WTC11 (cell line): ENCODE results near the gene GJD3. TPM values are rescaled to one million over a fixed set of nuclear protein-coding genes. Genes with fewer than 3 reads are reported as not detected.
"Not testable (repeated sequence)": the region's sequence is repeated elsewhere in the genome, so short reads cannot be mapped to it uniquely, and the experiment has no call there.

ENCODE experiments used
- ATAC-seq: fragments of 200-7000 bp; cut with Tn5 transposase; 2 replicates; pipeline ENCODE4 v1.10.0; 2021; ENCODE audit warnings: mild to moderate bottlenecking, moderate library complexity
- Bru-seq: library from RNA; stranded (reverse); fragments of 400-500 nt; gene quantifications from one replicate; lab custom pipeline; 2021; lab: Mats Ljungman, UMichigan
- CTCF ChIA-PET: fragments of 300-600 bp; sonication (Branson Sonifier 250); formaldehyde crosslinking; loops from one replicate; lab custom pipeline; 2021; ENCODE audit warnings: antibody characterized with exemption; lab: Charles Lee
- POLR2A ChIA-PET: fragments of 350-600 bp; sonication (Branson Sonifier 250); formaldehyde crosslinking; loops from one replicate; lab custom pipeline; 2021; ENCODE audit warnings: antibody characterized with exemption; lab: Charles Lee
- DNase-seq: peaks from one replicate; pipeline ENCODE4 v3.0.0; 2021; ENCODE audit warnings: low spot score
- H3K27ac Mint-ChIP-seq: 2 replicates; pipeline ENCODE4 v1.8.0; 2021; ENCODE audit warnings: mixed read lengths
- H3K27me3 Mint-ChIP-seq: 2 replicates; pipeline ENCODE4 v1.8.0; 2021; ENCODE audit warnings: low read depth, mild to moderate bottlenecking, moderate library complexity, mixed read lengths
- H3K36me3 Mint-ChIP-seq: 2 replicates; pipeline ENCODE4 v1.8.0; 2021; ENCODE audit warnings: mixed read lengths
- H3K4me1 Mint-ChIP-seq: 2 replicates; pipeline ENCODE4 v1.8.0; 2022; ENCODE audit warnings: mixed read lengths
- H3K4me3 Mint-ChIP-seq: 2 replicates; pipeline ENCODE4 v1.8.0; 2021; ENCODE audit warnings: mild to moderate bottlenecking, moderate library complexity, mixed read lengths
- H3K9me3 Mint-ChIP-seq: 2 replicates; pipeline ENCODE4 v1.8.0; 2021; ENCODE audit warnings: mixed read lengths
- AR ChIP-seq: fragments of 250-450 bp; sonication (Bioruptor Pico); IDR thresholded peaks from 2 replicates; pipeline ENCODE4 v1.9.0; 2021; ENCODE audit warnings: mild to moderate bottlenecking
- GABPB1 ChIP-seq: sonication (generic); formaldehyde crosslinking; IDR thresholded peaks from 2 replicates; pipeline ENCODE4 v1.8.1; 2023; ENCODE audit warnings: mild to moderate bottlenecking, missing genetic modification reagents
- HMGXB4 ChIP-seq: sonication (generic); formaldehyde crosslinking; IDR thresholded peaks from 2 replicates; pipeline ENCODE4 v1.8.1; 2023; ENCODE audit warnings: mild to moderate bottlenecking, moderate library complexity, missing genetic modification reagents
- MAX ChIP-seq: sonication (generic); formaldehyde crosslinking; IDR thresholded peaks from 2 replicates; pipeline ENCODE4 v1.8.0; 2022; ENCODE audit warnings: mild to moderate bottlenecking, missing genetic modification reagents
- NFE2L1 ChIP-seq: sonication (generic); formaldehyde crosslinking; IDR thresholded peaks from 2 replicates; pipeline ENCODE4 v1.8.1; 2023; ENCODE audit warnings: missing genetic modification reagents
- TCF7 ChIP-seq: sonication (generic); formaldehyde crosslinking; IDR thresholded peaks from 2 replicates; pipeline ENCODE4 v1.8.0; 2022; ENCODE audit warnings: mild to moderate bottlenecking, low read depth, missing genetic modification reagents, moderate library complexity
- TP53 ChIP-seq: sonication (generic); formaldehyde crosslinking; IDR thresholded peaks from 2 replicates; pipeline ENCODE4 v1.8.1; 2023; ENCODE audit warnings: mild to moderate bottlenecking, missing genetic modification reagents
- ZNF138 ChIP-seq: sonication (generic); formaldehyde crosslinking; conservative IDR thresholded peaks from 2 replicates; pipeline ENCODE4 v1.8.1; 2022; ENCODE audit warnings: mild to moderate bottlenecking, moderate library complexity, missing genetic modification reagents
- ZNF232 ChIP-seq: sonication (generic); formaldehyde crosslinking; IDR thresholded peaks from 2 replicates; pipeline ENCODE4 v1.8.0; 2022; ENCODE audit warnings: mild to moderate bottlenecking, missing genetic modification reagents
- ZNF263 ChIP-seq: sonication (generic); formaldehyde crosslinking; IDR thresholded peaks from 2 replicates; pipeline ENCODE4 v1.8.1; 2022; ENCODE audit warnings: low read depth, mild to moderate bottlenecking, moderate library complexity, missing genetic modification reagents
- ZNF396 ChIP-seq: fragments of 250-450 bp; sonication (Bioruptor Pico); IDR thresholded peaks from 2 replicates; pipeline ENCODE4 v1.8.0; 2021; ENCODE audit warnings: mild to moderate bottlenecking, moderate library complexity, borderline replicate concordance
- long read RNA-seq, 3 experiments: library from RNA in 1 of 3; library from capped mRNA in 1 of 3; library from polyadenylated mRNA in 1 of 3; unstranded in 2 of 3; stranded (forward) in 1 of 3; transcript quantifications; one replicate each; pipeline ENCODE4 v2.0.0, GENCODE V29; 2021
- total RNA-seq: library from RNA; stranded (reverse); gene quantifications from 3 replicates; pipeline ENCODE4 v1.2.3, GENCODE V29; 2021
- TF ChIP-seq, protein P1 (sequence below): sonication (generic); formaldehyde crosslinking; IDR thresholded peaks from 2 replicates; pipeline ENCODE4 v1.8.1; 2023; ENCODE audit warnings: mild to moderate bottlenecking, missing genetic modification reagents
- TF ChIP-seq, protein P2 (sequence below): sonication (generic); formaldehyde crosslinking; IDR thresholded peaks from 2 replicates; pipeline ENCODE4 v1.8.1; 2022; ENCODE audit warnings: mild to moderate bottlenecking, missing genetic modification reagents, moderate library complexity, borderline replicate concordance

Gene GJD3
- total RNA-seq: 1.4 to 2.3 TPM (median 2.0 TPM) in 3 replicates
- percentile 32 among the genes with signal in this experiment for Bru-seq, nascent RNA
- long read RNA-seq, experiment 1: 0 reads
- long read RNA-seq, experiment 2: 0 reads
- long read RNA-seq, experiment 3: 0 reads

- Mint-ChIP-seq H3K9me3 (no peaks in the 10 kb centered on the region), H3K27ac (no peak within 1 kb of the TSS), H3K4me3 (peak within 1 kb of the TSS; percentile 80), H3K4me1 (peaks cover 34% of the 10 kb centered on the region), H3K27me3 (peaks cover 40% of the 10 kb centered on the region), H3K36me3 (no peaks in the 10 kb centered on the region)
- TF ChIP-seq NFE2L1 (CRISPR knock-in tag): no peak
- TF ChIP-seq, protein P1, sequence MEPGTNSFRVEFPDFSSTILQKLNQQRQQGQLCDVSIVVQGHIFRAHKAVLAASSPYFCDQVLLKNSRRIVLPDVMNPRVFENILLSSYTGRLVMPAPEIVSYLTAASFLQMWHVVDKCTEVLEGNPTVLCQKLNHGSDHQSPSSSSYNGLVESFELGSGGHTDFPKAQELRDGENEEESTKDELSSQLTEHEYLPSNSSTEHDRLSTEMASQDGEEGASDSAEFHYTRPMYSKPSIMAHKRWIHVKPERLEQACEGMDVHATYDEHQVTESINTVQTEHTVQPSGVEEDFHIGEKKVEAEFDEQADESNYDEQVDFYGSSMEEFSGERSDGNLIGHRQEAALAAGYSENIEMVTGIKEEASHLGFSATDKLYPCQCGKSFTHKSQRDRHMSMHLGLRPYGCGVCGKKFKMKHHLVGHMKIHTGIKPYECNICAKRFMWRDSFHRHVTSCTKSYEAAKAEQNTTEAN (CRISPR knock-in tag): no peak
- TF ChIP-seq ZNF263 (CRISPR knock-in tag): peak; percentile 75
- 0 out of 2 replicates have a peak, but pooled peaks have one; percentile 62 for TF ChIP-seq TP53 (CRISPR knock-in tag)
- no peak for TF ChIP-seq HMGXB4
- TF ChIP-seq GABPB1 (CRISPR knock-in tag): no peak
- TF ChIP-seq ZNF232: no peak
- no peak for TF ChIP-seq ZNF396 (CRISPR knock-in tag)
- 0 out of 2 replicates have a peak, but pooled peaks have one; percentile 38 for TF ChIP-seq ZNF138 (CRISPR knock-in tag)
- 0 out of 2 replicates have a peak, but pooled peaks have one; percentile 15 for TF ChIP-seq MAX (CRISPR knock-in tag)
- TF ChIP-seq, protein P2, sequence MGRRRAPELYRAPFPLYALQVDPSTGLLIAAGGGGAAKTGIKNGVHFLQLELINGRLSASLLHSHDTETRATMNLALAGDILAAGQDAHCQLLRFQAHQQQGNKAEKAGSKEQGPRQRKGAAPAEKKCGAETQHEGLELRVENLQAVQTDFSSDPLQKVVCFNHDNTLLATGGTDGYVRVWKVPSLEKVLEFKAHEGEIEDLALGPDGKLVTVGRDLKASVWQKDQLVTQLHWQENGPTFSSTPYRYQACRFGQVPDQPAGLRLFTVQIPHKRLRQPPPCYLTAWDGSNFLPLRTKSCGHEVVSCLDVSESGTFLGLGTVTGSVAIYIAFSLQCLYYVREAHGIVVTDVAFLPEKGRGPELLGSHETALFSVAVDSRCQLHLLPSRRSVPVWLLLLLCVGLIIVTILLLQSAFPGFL (CRISPR knock-in tag): no peak
- ChIA-PET POLR2A (interaction anchor here (0.6 kb wide), 1 partner anchor 243 kb away, joined by 4 read pairs; no protein-coding TSS in a partner anchor), CTCF (interaction anchor here (0.8 to 6.9 kb wide), 22 partner anchors 9 to 255 kb away, joined by 3 to 102 read pairs (median 6); partner anchors contain the start of genes IGFBP4, TNS4, TOP2A and WIPF2)
- ATAC-seq (peak; percentile 63), DNase-seq (peak; percentile 71)
Measured at GRCh38 chr17:40364121-40364861, at the start of gene GJD3. TSS of gene GJD3 (minus strand) at chr17:40364737. CDS start at chr17:40363815, 922 bp downstream.

DNA sequence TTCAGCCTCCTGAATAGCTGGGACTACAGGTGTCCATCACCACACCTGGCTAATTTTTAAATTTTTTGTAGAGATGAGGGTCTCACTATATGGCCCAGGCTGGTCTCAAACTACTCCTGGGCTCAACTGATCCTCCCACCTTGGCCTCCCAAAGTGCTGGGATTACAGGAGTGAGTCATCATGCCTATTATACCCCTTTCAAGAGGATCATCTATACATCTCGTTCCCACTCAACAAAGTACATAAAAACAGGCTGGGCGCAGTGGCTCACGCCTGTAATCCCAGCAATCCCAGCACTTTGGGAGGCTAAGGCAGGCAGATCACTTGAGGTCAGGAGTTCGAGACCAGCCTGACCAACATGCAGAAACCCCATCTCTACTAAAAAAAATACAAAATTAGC lies 49.8 kb upstream of the GJD3 start:
- DNase-seq, ATAC-seq, H3K27ac Mint-ChIP-seq, H3K9me3 Mint-ChIP-seq, H3K27me3 Mint-ChIP-seq, POLR2A ChIA-PET, H3K4me3 Mint-ChIP-seq: not testable (repeated sequence)
- Mint-ChIP-seq H3K4me1 (peaks cover 63% of the 10 kb centered on the region), H3K36me3 (peaks cover 67% of the 10 kb centered on the region)
- CTCF ChIA-PET: interaction anchor here (0.8 to 4.1 kb wide), 3 partner anchors 33 to 119 kb away, joined by 3 to 41 read pairs (median 4); no protein-coding TSS in a partner anchor

- peaks cover 74% of the 10 kb centered on the region for H3K36me3 Mint-ChIP-seq
- POLR2A ChIA-PET: no interaction called here
- H3K4me1 Mint-ChIP-seq: peaks cover 57% of the 10 kb centered on the region
Measured at GRCh38 chr17:40412880-40413279, 48.3 kb upstream of the GJD3 start.

More at GRCh38 chr17:40412880-40413279, 48.3 kb upstream of the GJD3 start:
- Mint-ChIP-seq H3K9me3 (no peaks in the 10 kb centered on the region), H3K4me3 (no peak overlapping the region), H3K27me3 (no peaks in the 10 kb centered on the region), H3K27ac (peak overlapping the region; percentile 86)
- ATAC-seq (no peak), DNase-seq (no peak)
- CTCF ChIA-PET: no interaction called here
- TF ChIP-seq ZNF232: no peak
- no peak for TF ChIP-seq AR
- no peak for TF ChIP-seq TCF7 (CRISPR knock-in tag)
